ENCODE data around the gene NUDT1.

DNA sequence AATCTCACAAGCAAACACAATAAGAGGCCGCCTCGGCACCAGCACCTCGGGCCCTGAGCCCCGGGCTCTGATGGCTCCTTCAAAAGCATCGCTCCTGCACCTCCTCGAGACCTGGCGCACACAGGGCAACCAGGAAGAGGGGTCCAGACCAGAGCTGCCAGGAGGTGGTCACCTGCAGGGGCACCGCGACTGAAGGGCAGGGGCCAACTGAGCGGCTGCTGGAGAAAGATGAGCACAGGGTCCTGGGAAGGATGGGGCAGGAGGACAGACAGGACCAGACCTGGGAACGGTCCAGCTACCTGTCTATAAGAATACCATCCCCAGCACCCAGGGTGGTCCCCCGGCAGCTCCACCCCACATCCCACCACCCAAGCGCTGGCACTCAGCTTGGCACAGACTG is 30.1 kb upstream of the NUDT1 start:
- TF ChIP-seq, protein P1, sequence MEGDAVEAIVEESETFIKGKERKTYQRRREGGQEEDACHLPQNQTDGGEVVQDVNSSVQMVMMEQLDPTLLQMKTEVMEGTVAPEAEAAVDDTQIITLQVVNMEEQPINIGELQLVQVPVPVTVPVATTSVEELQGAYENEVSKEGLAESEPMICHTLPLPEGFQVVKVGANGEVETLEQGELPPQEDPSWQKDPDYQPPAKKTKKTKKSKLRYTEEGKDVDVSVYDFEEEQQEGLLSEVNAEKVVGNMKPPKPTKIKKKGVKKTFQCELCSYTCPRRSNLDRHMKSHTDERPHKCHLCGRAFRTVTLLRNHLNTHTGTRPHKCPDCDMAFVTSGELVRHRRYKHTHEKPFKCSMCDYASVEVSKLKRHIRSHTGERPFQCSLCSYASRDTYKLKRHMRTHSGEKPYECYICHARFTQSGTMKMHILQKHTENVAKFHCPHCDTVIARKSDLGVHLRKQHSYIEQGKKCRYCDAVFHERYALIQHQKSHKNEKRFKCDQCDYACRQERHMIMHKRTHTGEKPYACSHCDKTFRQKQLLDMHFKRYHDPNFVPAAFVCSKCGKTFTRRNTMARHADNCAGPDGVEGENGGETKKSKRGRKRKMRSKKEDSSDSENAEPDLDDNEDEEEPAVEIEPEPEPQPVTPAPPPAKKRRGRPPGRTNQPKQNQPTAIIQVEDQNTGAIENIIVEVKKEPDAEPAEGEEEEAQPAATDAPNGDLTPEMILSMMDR (IDR thresholded peaks at IDR 0.05): no peak
- no peak for TF ChIP-seq POLR2A (IDR thresholded peaks at IDR 0.05)
